GM23338 (cell line): ENCODE measurements around the gene METTL4. TPM values are rescaled to one million over a fixed set of nuclear protein-coding genes. Genes with fewer than 3 reads are reported as not detected.

Experiments used
- ATAC-seq: fragments of 200-7000 bp; cut with Tn5 transposase; 3 replicates; pipeline ENCODE4 v1.9.1; 2020
- DNase-seq: peaks from one replicate; pipeline ENCODE4 v3.0.0-alpha.2; 2015; ENCODE audit warnings: low spot score
- H2AFZ ChIP-seq: fragments of 200-600 bp; sonication (generic); 2 replicates; pipeline ENCODE4 v1.8.0; 2016; ENCODE audit warnings: antibody characterized with exemption, mild to moderate bottlenecking, moderate library complexity
- H3F3A ChIP-seq: fragments of 200-600 bp; sonication (generic); replicated peaks from 2 replicates; pipeline ENCODE4 v1.8.0; 2017; ENCODE audit warnings: antibody characterized with exemption, mixed run types, low read depth
- H3K27ac ChIP-seq: fragments of 200-600 bp; sonication (generic); 2 replicates; pipeline ENCODE4 v1.6.1; 2016; ENCODE audit warnings: low read depth
- H3K27me3 ChIP-seq: fragments of 200-600 bp; sonication (generic); 2 replicates; pipeline ENCODE4 v1.8.0; 2016; ENCODE audit warnings: mild to moderate bottlenecking, mixed run types, moderate library complexity; ENCODE audit not compliant: insufficient read depth
- H3K36me3 ChIP-seq: fragments of 200-600 bp; sonication (generic); 2 replicates; pipeline ENCODE4 v1.8.0; 2016; ENCODE audit warnings: mild to moderate bottlenecking; ENCODE audit not compliant: insufficient read depth
- H3K4me1 ChIP-seq: fragments of 200-600 bp; sonication (generic); 2 replicates; pipeline ENCODE4 v1.8.0; 2016; ENCODE audit warnings: mild to moderate bottlenecking, moderate library complexity; ENCODE audit not compliant: insufficient read depth
- H3K4me2 ChIP-seq: fragments of 200-600 bp; sonication (generic); 2 replicates; pipeline ENCODE4 v1.7.1; 2017; ENCODE audit warnings: mixed run types
- H3K4me3 ChIP-seq: fragments of 200-600 bp; sonication (generic); 2 replicates; pipeline ENCODE4 v1.6.1; 2016; ENCODE audit warnings: mixed run types
- H3K79me2 ChIP-seq: fragments of 200-600 bp; sonication (generic); replicated peaks from 2 replicates; pipeline ENCODE4 v1.8.0; 2017; ENCODE audit warnings: mild to moderate bottlenecking; ENCODE audit not compliant: insufficient read depth
- H3K9me2 ChIP-seq: fragments of 200-600 bp; sonication (generic); 2 replicates; pipeline ENCODE4 v1.8.0; 2017; ENCODE audit not compliant: insufficient read depth
- H4K20me1 ChIP-seq: fragments of 200-600 bp; sonication (generic); replicated peaks from 2 replicates; pipeline ENCODE4 v1.8.0; 2017; ENCODE audit warnings: mild to moderate bottlenecking; ENCODE audit not compliant: insufficient read depth
- H3K27ac Mint-ChIP-seq: 2 replicates; pipeline ENCODE4 v1.8.0; 2020; ENCODE audit warnings: inconsistent platforms, mild to moderate bottlenecking, moderate library complexity, mixed read lengths
- H3K27me3 Mint-ChIP-seq: 3 replicates; pipeline ENCODE4 v1.8.0; 2022; ENCODE audit warnings: low read depth, mild to moderate bottlenecking, moderate library complexity, mixed read lengths, inconsistent platforms; ENCODE audit not compliant: insufficient read depth, poor library complexity
- H3K36me3 Mint-ChIP-seq: 3 replicates; pipeline ENCODE4 v1.8.0; 2021; ENCODE audit warnings: low read depth, mild to moderate bottlenecking, inconsistent platforms, moderate library complexity, mixed read lengths
- H3K4me1 Mint-ChIP-seq: 3 replicates; pipeline ENCODE4 v1.8.0; 2020; ENCODE audit warnings: mild to moderate bottlenecking, inconsistent platforms, mixed read lengths
- H3K4me3 Mint-ChIP-seq: 3 replicates; pipeline ENCODE4 v1.8.0; 2021; ENCODE audit warnings: moderate library complexity, mild to moderate bottlenecking, inconsistent platforms, mixed read lengths
- H3K9me3 Mint-ChIP-seq: 3 replicates; pipeline ENCODE4 v1.8.0; 2020; ENCODE audit warnings: moderate library complexity, mild to moderate bottlenecking, inconsistent platforms, mixed read lengths
- CREB1 ChIP-seq: fragments of 250-450 bp; sonication (Bioruptor Pico); IDR thresholded peaks from 2 replicates; pipeline ENCODE4 v1.5.0; 2020; ENCODE audit warnings: low read depth, mild to moderate bottlenecking, moderate library complexity
- EZH2 ChIP-seq: fragments of 200-600 bp; sonication (generic); IDR thresholded peaks from one replicate; pipeline ENCODE4 v1.8.0; 2017; ENCODE audit warnings: antibody characterized with exemption, mild to moderate bottlenecking, low read depth; ENCODE audit not compliant: unreplicated experiment
- EZH2phosphoT487 ChIP-seq: fragments of 200-600 bp; sonication (generic); IDR thresholded peaks from one replicate; pipeline ENCODE4 v1.8.1; 2018; ENCODE audit warnings: antibody characterized with exemption; ENCODE audit not compliant: unreplicated experiment
- NANOG ChIP-seq: IDR thresholded peaks from 2 replicates; pipeline ENCODE4 v1.6.1; 2016; ENCODE audit warnings: antibody characterized with exemption, borderline replicate concordance
- STAT1 ChIP-seq: IDR thresholded peaks from one replicate; pipeline ENCODE4 v1.6.1; 2016; ENCODE audit warnings: antibody characterized with exemption; ENCODE audit not compliant: unreplicated experiment
- ZNF114 ChIP-seq: fragments of 250-450 bp; sonication (Bioruptor Pico); IDR thresholded peaks from 2 replicates; pipeline ENCODE4 v1.5.0; 2020; ENCODE audit warnings: mild to moderate bottlenecking, moderate library complexity
- ZNF331 ChIP-seq: fragments of 250-450 bp; sonication (Bioruptor Pico); IDR thresholded peaks from 2 replicates; pipeline ENCODE4 v1.5.0; 2020; ENCODE audit warnings: low read depth, mild to moderate bottlenecking, moderate library complexity
- polyA plus RNA-seq: library from polyadenylated mRNA; unstranded; fragments of >200 nt; fragmentation: Nextera tagmentation; extraction: Ambion mirVana; gene quantifications from 2 replicates; pipeline ENCODE4 v1.2.1, GENCODE V29; 2016
- total RNA-seq: library from RNA; depleted of rRNA; stranded (reverse); fragments of >200 nt; shearing (Covaris generic); gene quantifications from 2 replicates; pipeline ENCODE4 v1.2.3, GENCODE V29; 2014
- TF ChIP-seq, protein P1 (sequence below): fragments of 250-450 bp; sonication (Bioruptor Pico); IDR thresholded peaks from 2 replicates; pipeline ENCODE4 v1.5.0; 2020; ENCODE audit warnings: mild to moderate bottlenecking, moderate library complexity
- TF ChIP-seq, protein P2 (sequence below): IDR thresholded peaks from 2 replicates; pipeline ENCODE4 v1.6.1; 2016; ENCODE audit warnings: antibody characterized with exemption

Gene METTL4
- total and polyA plus RNA-seq, 2 experiments from 2014 or later: 11.9 to 14.9 TPM

GRCh38 chr18:2589345-2590068, 18.2 kb upstream of the METTL4 start:
- Histone ChIP-seq H3K36me3 (peaks cover 60% of the 10 kb centered on the region), H3K4me2 (no peak overlapping the region), H3F3A (no peaks in the 10 kb centered on the region), H2AFZ (no peak overlapping the region), H3K9me2 (no peaks in the 10 kb centered on the region), H4K20me1 (peaks cover 6% of the 10 kb centered on the region; the same call in 1 of the 2 replicates), H3K4me3 (no peak overlapping the region), H3K4me1 (no peaks in the 10 kb centered on the region), H3K79me2 (no peaks in the 10 kb centered on the region), H3K27me3 (no peaks in the 10 kb centered on the region), H3K27ac (no peak overlapping the region)
- Mint-ChIP-seq H3K4me3 (no peak overlapping the region), H3K9me3 (no peaks in the 10 kb centered on the region), H3K27ac (no peak overlapping the region), H3K36me3 (peaks cover 59% of the 10 kb centered on the region), H3K27me3 (no peaks in the 10 kb centered on the region), H3K4me1 (no peaks in the 10 kb centered on the region)
- ATAC-seq: no peak
- TF ChIP-seq ZNF331 (CRISPR knock-in tag) (no peak), EZH2 (no peak), EZH2phosphoT487 (no peak), STAT1 (no peak), ZNF114 (CRISPR knock-in tag) (no peak), NANOG (no peak), CREB1 (CRISPR knock-in tag) (no peak)
- TF ChIP-seq, protein P1, sequence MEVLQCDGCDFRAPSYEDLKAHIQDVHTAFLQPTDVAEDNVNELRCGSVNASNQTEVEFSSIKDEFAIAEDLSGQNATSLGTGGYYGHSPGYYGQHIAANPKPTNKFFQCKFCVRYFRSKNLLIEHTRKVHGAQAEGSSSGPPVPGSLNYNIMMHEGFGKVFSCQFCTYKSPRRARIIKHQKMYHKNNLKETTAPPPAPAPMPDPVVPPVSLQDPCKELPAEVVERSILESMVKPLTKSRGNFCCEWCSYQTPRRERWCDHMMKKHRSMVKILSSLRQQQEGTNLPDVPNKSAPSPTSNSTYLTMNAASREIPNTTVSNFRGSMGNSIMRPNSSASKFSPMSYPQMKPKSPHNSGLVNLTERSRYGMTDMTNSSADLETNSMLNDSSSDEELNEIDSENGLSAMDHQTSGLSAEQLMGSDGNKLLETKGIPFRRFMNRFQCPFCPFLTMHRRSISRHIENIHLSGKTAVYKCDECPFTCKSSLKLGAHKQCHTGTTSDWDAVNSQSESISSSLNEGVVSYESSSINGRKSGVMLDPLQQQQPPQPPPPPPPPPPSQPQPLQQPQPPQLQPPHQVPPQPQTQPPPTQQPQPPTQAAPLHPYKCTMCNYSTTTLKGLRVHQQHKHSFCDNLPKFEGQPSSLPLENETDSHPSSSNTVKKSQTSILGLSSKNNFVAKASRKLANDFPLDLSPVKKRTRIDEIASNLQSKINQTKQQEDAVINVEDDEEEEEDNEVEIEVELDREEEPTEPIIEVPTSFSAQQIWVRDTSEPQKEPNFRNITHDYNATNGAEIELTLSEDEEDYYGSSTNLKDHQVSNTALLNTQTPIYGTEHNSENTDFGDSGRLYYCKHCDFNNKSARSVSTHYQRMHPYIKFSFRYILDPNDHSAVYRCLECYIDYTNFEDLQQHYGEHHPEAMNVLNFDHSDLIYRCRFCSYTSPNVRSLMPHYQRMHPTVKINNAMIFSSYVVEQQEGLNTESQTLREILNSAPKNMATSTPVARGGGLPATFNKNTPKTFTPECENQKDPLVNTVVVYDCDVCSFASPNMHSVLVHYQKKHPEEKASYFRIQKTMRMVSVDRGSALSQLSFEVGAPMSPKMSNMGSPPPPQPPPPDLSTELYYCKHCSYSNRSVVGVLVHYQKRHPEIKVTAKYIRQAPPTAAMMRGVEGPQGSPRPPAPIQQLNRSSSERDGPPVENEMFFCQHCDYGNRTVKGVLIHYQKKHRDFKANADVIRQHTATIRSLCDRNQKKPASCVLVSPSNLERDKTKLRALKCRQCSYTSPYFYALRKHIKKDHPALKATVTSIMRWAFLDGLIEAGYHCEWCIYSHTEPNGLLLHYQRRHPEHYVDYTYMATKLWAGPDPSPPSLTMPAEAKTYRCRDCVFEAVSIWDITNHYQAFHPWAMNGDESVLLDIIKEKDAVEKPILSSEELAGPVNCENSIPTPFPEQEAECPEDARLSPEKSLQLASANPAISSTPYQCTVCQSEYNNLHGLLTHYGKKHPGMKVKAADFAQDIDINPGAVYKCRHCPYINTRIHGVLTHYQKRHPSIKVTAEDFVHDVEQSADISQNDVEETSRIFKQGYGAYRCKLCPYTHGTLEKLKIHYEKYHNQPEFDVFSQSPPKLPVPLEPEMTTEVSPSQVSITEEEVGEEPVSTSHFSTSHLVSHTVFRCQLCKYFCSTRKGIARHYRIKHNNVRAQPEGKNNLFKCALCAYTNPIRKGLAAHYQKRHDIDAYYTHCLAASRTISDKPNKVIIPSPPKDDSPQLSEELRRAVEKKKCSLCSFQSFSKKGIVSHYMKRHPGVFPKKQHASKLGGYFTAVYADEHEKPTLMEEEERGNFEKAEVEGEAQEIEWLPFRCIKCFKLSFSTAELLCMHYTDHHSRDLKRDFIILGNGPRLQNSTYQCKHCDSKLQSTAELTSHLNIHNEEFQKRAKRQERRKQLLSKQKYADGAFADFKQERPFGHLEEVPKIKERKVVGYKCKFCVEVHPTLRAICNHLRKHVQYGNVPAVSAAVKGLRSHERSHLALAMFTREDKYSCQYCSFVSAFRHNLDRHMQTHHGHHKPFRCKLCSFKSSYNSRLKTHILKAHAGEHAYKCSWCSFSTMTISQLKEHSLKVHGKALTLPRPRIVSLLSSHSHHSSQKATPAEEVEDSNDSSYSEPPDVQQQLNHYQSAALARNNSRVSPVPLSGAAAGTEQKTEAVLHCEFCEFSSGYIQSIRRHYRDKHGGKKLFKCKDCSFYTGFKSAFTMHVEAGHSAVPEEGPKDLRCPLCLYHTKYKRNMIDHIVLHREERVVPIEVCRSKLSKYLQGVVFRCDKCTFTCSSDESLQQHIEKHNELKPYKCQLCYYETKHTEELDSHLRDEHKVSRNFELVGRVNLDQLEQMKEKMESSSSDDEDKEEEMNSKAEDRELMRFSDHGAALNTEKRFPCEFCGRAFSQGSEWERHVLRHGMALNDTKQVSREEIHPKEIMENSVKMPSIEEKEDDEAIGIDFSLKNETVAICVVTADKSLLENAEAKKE (CRISPR knock-in tag): no peak
- TF ChIP-seq, protein P2, sequence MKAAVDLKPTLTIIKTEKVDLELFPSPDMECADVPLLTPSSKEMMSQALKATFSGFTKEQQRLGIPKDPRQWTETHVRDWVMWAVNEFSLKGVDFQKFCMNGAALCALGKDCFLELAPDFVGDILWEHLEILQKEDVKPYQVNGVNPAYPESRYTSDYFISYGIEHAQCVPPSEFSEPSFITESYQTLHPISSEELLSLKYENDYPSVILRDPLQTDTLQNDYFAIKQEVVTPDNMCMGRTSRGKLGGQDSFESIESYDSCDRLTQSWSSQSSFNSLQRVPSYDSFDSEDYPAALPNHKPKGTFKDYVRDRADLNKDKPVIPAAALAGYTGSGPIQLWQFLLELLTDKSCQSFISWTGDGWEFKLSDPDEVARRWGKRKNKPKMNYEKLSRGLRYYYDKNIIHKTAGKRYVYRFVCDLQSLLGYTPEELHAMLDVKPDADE: no peak
- DNase-seq: no peak
